Esophagus squamous epithelium (tissue), 5 donors: ENCODE measurements around the gene PPIA. TPM values are rescaled to one million over a fixed set of nuclear protein-coding genes. Genes with fewer than 3 reads are reported as not detected.

Experiments used
- DNase-seq: peaks from one replicate; lab custom pipeline; 2025; lab: John Stamatoyannopoulos, UW
- H3K27ac ChIP-seq, 4 donors: fragments of 200-600 bp; sonication (generic); one replicate each; pipeline ENCODE4 v1.5.1; 2016 to 2019; ENCODE audit warnings: mild to moderate bottlenecking in 1 of 4
- H3K27me3 ChIP-seq, 4 donors: fragments of 200-600 bp; sonication (generic); 1 replicate in 3 of 4; 2 replicates in 1 of 4; pipeline versions ENCODE4 v1.5.1 to v1.6.0; 2017 to 2021; ENCODE audit warnings: antibody characterized with exemption in 1 of 4
- H3K36me3 ChIP-seq, 3 donors: fragments of 200-600 bp; sonication (generic); one replicate each; pipeline ENCODE4 v1.5.1; 2016 to 2019
- H3K4me1 ChIP-seq, 3 donors: fragments of 200-600 bp; sonication (generic); one replicate each; pipeline ENCODE4 v1.5.1; 2017 to 2019
- H3K4me3 ChIP-seq, 4 donors: fragments of 200-600 bp; sonication (generic); 1 replicate in 3 of 4; 2 replicates in 1 of 4; pipeline ENCODE4 v1.5.1; 2016 to 2019; ENCODE audit warnings: mild to moderate bottlenecking in 2 of 4, moderate library complexity in 1 of 4
- H3K9me3 ChIP-seq, 3 donors: fragments of 200-600 bp; sonication (generic); one replicate each; pipeline ENCODE4 v1.5.1; 2016 to 2019
- CTCF ChIP-seq, 6 experiments: fragments of 450-650 bp in 4 of 6; fragments of 200-600 bp in 2 of 6; sonication (generic) in 2 of 6; IDR thresholded peaks; one replicate each; pipeline ENCODE4 v1.5.1; 2016 to 2019; ENCODE audit warnings: antibody characterized with exemption in 6 of 6, mild to moderate bottlenecking in 4 of 6, moderate library complexity in 4 of 6
- POLR2A ChIP-seq, 4 donors: fragments of 450-650 bp; IDR thresholded peaks; one replicate each; pipeline ENCODE4 v1.6.1; 2017; ENCODE audit warnings: antibody characterized with exemption in 4 of 4, mild to moderate bottlenecking in 4 of 4, moderate library complexity in 3 of 4
- WGBS, 2 donors: methylation state at CpG; one replicate each; pipeline ENCODE4 v1.1.5; 2018; 5-methylcytosine and 5-hydroxymethylcytosine counted together
- intact Hi-C: fragments of 100-400 bp; cut with DNase I; formaldehyde crosslinking; loops from one replicate; pipeline ENCODE4 v1.15.0; 2022
- total RNA-seq, 4 donors: library from RNA; depleted of rRNA; stranded (reverse); fragments of >200 nt; gene quantifications; one replicate each; pipeline ENCODE4 v1.1.0, GENCODE V29; 2016
- donor health status: DM: yes; HTN: yes; CAD: no.

Gene PPIA
- total RNA-seq, 4 donors from 2014 or later = 1,726 to 3,682 (median 2,875) TPM

GRCh38 chr7:44764081-44764480 is 32.4 kb upstream of the PPIA start:
- Histone ChIP-seq H3K4me1 (peaks cover 18 to 51% (median 24%) of the 10 kb centered on the region in 3 donors), H3K9me3 (no peaks in the 10 kb centered on the region), H3K27ac (no peak overlapping the region), H3K36me3 (peaks cover 31 to 89% (median 53%) of the 10 kb centered on the region in 3 donors), H3K27me3 (no peaks in the 10 kb centered on the region), H3K4me3 (no peak overlapping the region)
- no peak for DNase-seq
- TF ChIP-seq CTCF (IDR thresholded peaks at IDR 0.05) (no peak), POLR2A (IDR thresholded peaks at IDR 0.05) (no peak)
- intact Hi-C loops = no loop called here
- WGBS, 2 donors = 95 to 98% methylated on average over 5 to 6 of the region's 6 CpGs

GRCh38 chr7:44764665-44765578 is 31.6 kb upstream of the PPIA start:
- no peak overlapping the region for H3K27ac ChIP-seq
- no peak for DNase-seq
- H3K4me3 ChIP-seq = no peak overlapping the region
- no peaks in the 10 kb centered on the region for H3K27me3 ChIP-seq
- H3K9me3 ChIP-seq = no peaks in the 10 kb centered on the region
- 78% methylated on average over 6 of the region's 22 CpGs; no CpG with 5 or more reads in 1 of the 2 donors for WGBS, 2 donors
- H3K4me1 ChIP-seq = peaks cover 27 to 59% (median 32%) of the 10 kb centered on the region in 3 donors
- intact Hi-C loops = no loop called here
- no peak for TF ChIP-seq CTCF (IDR thresholded peaks at IDR 0.05)
- TF ChIP-seq POLR2A (IDR thresholded peaks at IDR 0.05) = no peak
- H3K36me3 ChIP-seq = peaks cover 31 to 81% (median 44%) of the 10 kb centered on the region in 3 donors

- 89 to 95% methylated on average over 11 of the region's 17 CpGs for WGBS, 2 donors
- Histone ChIP-seq H3K27me3 (no peaks in the 10 kb centered on the region), H3K9me3 (no peaks in the 10 kb centered on the region), H3K4me3 (no peak overlapping the region), H3K36me3 (peaks cover 31 to 72% (median 44%) of the 10 kb centered on the region in 3 donors), H3K27ac (no peak overlapping the region), H3K4me1 (peaks cover 35 to 68% (median 37%) of the 10 kb centered on the region in 3 donors)
- no peak for TF ChIP-seq POLR2A (IDR thresholded peaks at IDR 0.05)
- no peak for TF ChIP-seq CTCF (IDR thresholded peaks at IDR 0.05)
- no peak for DNase-seq
- intact Hi-C loops = no loop called here
These were observed 30.7 kb upstream of the PPIA start for GRCh38 chr7:44765579-44766415.

GRCh38 chr7:44766416-44766801 is 30.1 kb upstream of the PPIA start:
- intact Hi-C loops = no loop called here
- Histone ChIP-seq H3K27me3 (no peaks in the 10 kb centered on the region), H3K36me3 (peaks cover 31 to 66% (median 44%) of the 10 kb centered on the region in 3 donors), H3K27ac (no peak overlapping the region), H3K4me3 (no peak overlapping the region), H3K4me1 (peaks cover 36 to 65% (median 37%) of the 10 kb centered on the region in 3 donors), H3K9me3 (no peaks in the 10 kb centered on the region)
- DNase-seq = no peak
- WGBS, 2 donors = 82% methylated on average over 6 of the region's 11 CpGs; no CpG with 5 or more reads in 1 of the 2 donors
- TF ChIP-seq CTCF (IDR thresholded peaks at IDR 0.05) (no peak), POLR2A (IDR thresholded peaks at IDR 0.05) (no peak)
